BJ (cell line): Measurements from ENCODE around the gene COX14. TPM values are rescaled to one million over a fixed set of nuclear protein-coding genes. Genes with fewer than 3 reads are reported as not detected.

ENCODE experiments used
- CTCF ChIA-PET: fragments of 350-600 bp; formaldehyde crosslinking; extraction: SDS; loops from one replicate; lab custom pipeline; 2021; ENCODE audit warnings: antibody characterized with exemption, inconsistent platforms; lab: Yijun Ruan, JAX
- POLR2A ChIA-PET: fragments of 300-600 bp; sonication (Branson Sonifier 250); formaldehyde crosslinking; extraction: SDS; loops from one replicate; lab custom pipeline; 2021; ENCODE audit warnings: antibody characterized with exemption; lab: Charles Lee
- DNase-seq: peaks from one replicate; pipeline ENCODE4 v3.0.0-alpha.2; 2011; ENCODE audit warnings: low read depth
- H3K27me3 ChIP-seq: 2 replicates; pipeline ENCODE4 v1.6.0; 2011; ENCODE audit warnings: low read length; ENCODE audit not compliant: control insufficient read depth, insufficient read depth
- H3K36me3 ChIP-seq: 2 replicates; pipeline ENCODE4 v1.5.1; 2011; ENCODE audit warnings: low read length; ENCODE audit not compliant: control insufficient read depth, insufficient read depth
- H3K4me3 ChIP-seq: 2 replicates; pipeline ENCODE4 v1.5.1; 2011; ENCODE audit warnings: low read depth, mild to moderate bottlenecking, control low read depth, low read length
- polyA plus RNA-seq: library from polyadenylated mRNA; depleted of rRNA; stranded (reverse); fragments of >200 nt; gene quantifications from 2 replicates; pipeline ENCODE4 v1.2.3, GENCODE V29; 2011
- TF ChIP-seq, protein P1 (sequence below): IDR thresholded peaks from 2 replicates; pipeline ENCODE4 v1.5.1; 2011; ENCODE audit warnings: low read depth, mild to moderate bottlenecking, control low read depth, inconsistent platforms, low read length, moderate library complexity; ENCODE audit not compliant: insufficient read depth

The COX14 gene
- polyA plus RNA-seq, 1 experiment: 85.7 TPM

DNA sequence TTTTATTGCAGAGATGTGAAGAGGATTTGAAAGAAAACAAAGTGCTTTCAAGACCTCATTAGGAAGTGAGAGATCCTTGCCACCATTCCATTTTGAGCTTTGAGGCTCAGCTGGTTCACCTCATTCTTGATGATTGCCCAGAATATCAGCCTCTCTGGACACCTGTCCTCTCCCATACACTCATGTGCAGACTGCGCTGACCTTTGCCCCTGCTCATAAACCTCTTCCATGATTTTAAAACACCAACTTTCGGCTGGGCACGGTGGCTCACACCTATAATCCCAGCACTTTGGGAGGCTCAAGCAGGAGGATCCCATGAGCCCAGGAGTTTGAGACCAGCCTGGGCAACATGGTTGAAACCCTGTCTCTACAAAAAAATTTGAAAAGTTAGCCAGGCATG lies 8.9 kb downstream of the COX14 start:
- DNase-seq: no peak
- H3K27me3 ChIP-seq: no peaks in the 10 kb centered on the region
- peaks cover 18% of the 10 kb centered on the region for H3K36me3 ChIP-seq
- H3K4me3 ChIP-seq: no peak overlapping the region
- ChIA-PET POLR2A (no interaction called here), CTCF (interaction anchor here (2.5 kb wide), 1 partner anchor 10 kb away, joined by 16 read pairs; the partner anchor contains the start of gene COX14)
- TF ChIP-seq, protein P1, sequence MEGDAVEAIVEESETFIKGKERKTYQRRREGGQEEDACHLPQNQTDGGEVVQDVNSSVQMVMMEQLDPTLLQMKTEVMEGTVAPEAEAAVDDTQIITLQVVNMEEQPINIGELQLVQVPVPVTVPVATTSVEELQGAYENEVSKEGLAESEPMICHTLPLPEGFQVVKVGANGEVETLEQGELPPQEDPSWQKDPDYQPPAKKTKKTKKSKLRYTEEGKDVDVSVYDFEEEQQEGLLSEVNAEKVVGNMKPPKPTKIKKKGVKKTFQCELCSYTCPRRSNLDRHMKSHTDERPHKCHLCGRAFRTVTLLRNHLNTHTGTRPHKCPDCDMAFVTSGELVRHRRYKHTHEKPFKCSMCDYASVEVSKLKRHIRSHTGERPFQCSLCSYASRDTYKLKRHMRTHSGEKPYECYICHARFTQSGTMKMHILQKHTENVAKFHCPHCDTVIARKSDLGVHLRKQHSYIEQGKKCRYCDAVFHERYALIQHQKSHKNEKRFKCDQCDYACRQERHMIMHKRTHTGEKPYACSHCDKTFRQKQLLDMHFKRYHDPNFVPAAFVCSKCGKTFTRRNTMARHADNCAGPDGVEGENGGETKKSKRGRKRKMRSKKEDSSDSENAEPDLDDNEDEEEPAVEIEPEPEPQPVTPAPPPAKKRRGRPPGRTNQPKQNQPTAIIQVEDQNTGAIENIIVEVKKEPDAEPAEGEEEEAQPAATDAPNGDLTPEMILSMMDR: no peak

DNA sequence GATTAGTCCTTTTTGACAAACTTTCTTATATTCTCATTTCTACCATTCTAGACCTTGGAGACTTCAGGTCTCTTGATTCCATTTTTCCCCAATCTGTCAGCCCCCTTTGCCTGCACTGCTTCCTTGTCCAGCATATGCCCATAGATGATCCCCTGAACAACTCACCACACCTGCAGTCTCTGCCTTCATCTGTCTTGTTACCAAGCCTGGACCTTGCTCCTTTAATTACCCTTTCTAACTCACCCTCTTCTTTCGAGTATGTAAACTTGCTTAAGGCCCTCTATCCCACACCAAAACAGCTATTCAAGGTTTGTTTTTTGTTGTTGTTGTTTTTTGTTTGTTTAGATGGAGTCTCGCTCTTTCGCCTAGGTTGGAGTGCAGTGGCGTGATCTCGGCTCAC lies 9.6 kb downstream of the COX14 start:
- ChIA-PET CTCF (interaction anchor here (2.5 kb wide), 1 partner anchor 10 kb away, joined by 16 read pairs; the partner anchor contains the start of gene COX14), POLR2A (no interaction called here)
- Histone ChIP-seq H3K4me3 (no peak overlapping the region), H3K27me3 (no peaks in the 10 kb centered on the region), H3K36me3 (peaks cover 17% of the 10 kb centered on the region)
- DNase-seq: no peak
- TF ChIP-seq, protein P1: no peak

DNA sequence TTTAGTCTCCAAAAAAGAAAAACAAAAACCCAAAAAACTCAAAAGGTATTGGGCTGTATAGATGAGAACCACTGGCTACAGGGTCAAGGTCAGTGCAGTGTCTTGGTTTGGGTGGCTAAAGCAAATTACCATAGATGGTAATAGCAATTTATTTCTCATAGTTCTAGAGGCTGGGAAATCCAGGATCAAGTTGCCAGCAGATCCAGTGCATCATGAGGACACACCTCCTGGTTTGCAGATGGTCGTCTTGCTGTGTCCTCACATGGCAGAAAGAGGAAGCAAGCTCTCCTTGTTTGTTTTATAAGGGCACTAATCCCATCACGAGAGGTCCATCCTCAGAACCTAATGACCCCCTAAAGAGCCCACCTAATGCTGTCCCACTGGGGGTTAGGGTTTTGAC lies 11.2 kb downstream of the COX14 start:
- TF ChIP-seq, protein P1: no peak
- CTCF ChIA-PET: interaction anchor here (0.6 to 1.8 kb wide), 2 partner anchors 12 to 156 kb away, joined by 3 to 9 read pairs; partner anchors contain the start of gene COX14
- DNase-seq: no peak

DNA sequence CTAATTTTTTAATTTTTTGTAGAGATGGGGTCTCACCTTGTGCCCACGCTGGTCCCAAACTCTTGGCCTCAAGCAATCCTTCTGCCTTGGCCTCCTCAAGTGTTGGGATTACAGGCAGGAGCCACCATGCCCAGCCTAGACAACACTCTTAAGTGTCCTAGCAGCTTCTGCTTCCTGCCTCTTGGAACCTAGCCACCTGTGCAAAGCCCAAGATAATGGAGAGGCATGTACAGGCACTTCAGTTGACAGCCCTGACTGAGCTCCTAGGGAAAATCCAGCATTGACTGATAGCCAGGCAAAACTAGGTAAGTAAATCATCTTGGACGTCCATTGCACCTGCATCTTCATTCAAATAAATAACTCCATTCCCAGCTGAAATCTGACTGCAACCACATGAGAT lies 15.5 kb downstream of the COX14 start:
- Histone ChIP-seq H3K27me3 (no peaks in the 10 kb centered on the region), H3K36me3 (peaks cover 12% of the 10 kb centered on the region), H3K4me3 (no peak overlapping the region)
- POLR2A ChIA-PET: no interaction called here
- CTCF ChIA-PET: interaction anchor here (0.6 to 1.4 kb wide), 2 partner anchors 17 to 367 kb away, joined by 3 to 4 read pairs; no protein-coding TSS in a partner anchor
- TF ChIP-seq, protein P1: no peak
- DNase-seq: no peak

More for the DNA sequence above, 11.2 kb downstream of the COX14 start:
- no peaks in the 10 kb centered on the region for H3K27me3 ChIP-seq
- H3K36me3 ChIP-seq: peaks cover 21% of the 10 kb centered on the region
- POLR2A ChIA-PET: interaction anchor here (0.6 kb wide), 1 partner anchor 10 kb away, joined by 3 read pairs; no protein-coding TSS in a partner anchor
- H3K4me3 ChIP-seq: no peak overlapping the region

DNA sequence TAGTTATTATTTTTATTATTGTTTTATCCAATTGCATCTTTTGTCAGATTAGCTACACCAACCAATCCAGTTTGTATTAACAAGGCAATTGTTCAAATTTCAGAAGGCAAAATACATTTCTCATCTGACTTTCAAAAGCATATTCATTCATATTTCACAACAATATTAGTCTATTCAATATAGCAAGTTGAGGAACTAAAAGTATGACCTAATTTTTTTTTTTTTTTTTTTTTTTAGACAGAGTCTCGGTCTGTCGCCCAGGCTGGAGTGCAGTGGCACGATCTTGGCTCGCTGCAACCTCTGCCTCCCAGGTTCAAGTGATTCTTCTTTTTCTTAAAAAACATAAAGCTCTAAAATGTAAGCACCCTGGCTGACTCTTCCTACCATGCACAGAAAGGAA lies 17.3 kb downstream of the COX14 start:
- H3K27me3 ChIP-seq: no peaks in the 10 kb centered on the region
- no peak for DNase-seq
- CTCF ChIA-PET: interaction anchor here (0.6 to 1.0 kb wide), 2 partner anchors 19 to 94 kb away, joined by 3 to 5 read pairs; no protein-coding TSS in a partner anchor
- peaks cover 11% of the 10 kb centered on the region for H3K36me3 ChIP-seq
- POLR2A ChIA-PET: no interaction called here
- TF ChIP-seq, protein P1: no peak
- H3K4me3 ChIP-seq: no peak overlapping the region
